Tibial artery (tissue), 4 donors: ENCODE measurements around the gene F8.

Experiments
- DNase-seq, 2 donors: peaks; one replicate each; pipeline ENCODE4 v3.0.0-alpha.2; 2019
- H3K27ac ChIP-seq, 2 donors: fragments of 200-600 bp; sonication (generic) in 1 of 2; 1 replicate in 1 of 2; 2 replicates in 1 of 2; pipeline ENCODE4 v1.5.1; 2018 to 2019; ENCODE audit warnings: mild to moderate bottlenecking in 1 of 2
- H3K27me3 ChIP-seq, 2 donors: fragments of 200-600 bp; sonication (generic) in 1 of 2; one replicate each; pipeline versions ENCODE4 v1.5.1 to v1.6.0; 2016 to 2019
- H3K36me3 ChIP-seq, 3 donors: fragments of 200-600 bp; sonication (generic) in 2 of 3; one replicate each; pipeline ENCODE4 v1.5.1; 2016 to 2019; ENCODE audit warnings: mild to moderate bottlenecking in 2 of 3
- H3K4me1 ChIP-seq, 4 donors: fragments of 200-600 bp; sonication (generic) in 2 of 4; 1 replicate in 3 of 4; 2 replicates in 1 of 4; pipeline ENCODE4 v1.5.1; 2016 to 2019
- H3K4me3 ChIP-seq, 2 donors: fragments of 200-600 bp; sonication (generic) in 1 of 2; 1 replicate in 1 of 2; 2 replicates in 1 of 2; pipeline ENCODE4 v1.5.1; 2018 to 2019; ENCODE audit warnings: mild to moderate bottlenecking in 2 of 2
- H3K9me3 ChIP-seq, 3 donors: fragments of 200-600 bp; sonication (generic) in 1 of 3; one replicate each; pipeline ENCODE4 v1.5.1; 2016 to 2019
- CTCF ChIP-seq, 2 experiments: fragments of 200-600 bp in 1 of 2; fragments of 450-650 bp in 1 of 2; IDR thresholded peaks; one replicate each; pipeline ENCODE4 v1.5.1; 2017 to 2019; ENCODE audit warnings: antibody characterized with exemption in 2 of 2, mild to moderate bottlenecking in 1 of 2, moderate library complexity in 1 of 2
- intact Hi-C: fragments of 100-400 bp; cut with DNase I; formaldehyde crosslinking; loops from one replicate; pipeline ENCODE4 v1.15.0; 2023; ENCODE audit warnings: low total_unique reads

F8 gene

DNA sequence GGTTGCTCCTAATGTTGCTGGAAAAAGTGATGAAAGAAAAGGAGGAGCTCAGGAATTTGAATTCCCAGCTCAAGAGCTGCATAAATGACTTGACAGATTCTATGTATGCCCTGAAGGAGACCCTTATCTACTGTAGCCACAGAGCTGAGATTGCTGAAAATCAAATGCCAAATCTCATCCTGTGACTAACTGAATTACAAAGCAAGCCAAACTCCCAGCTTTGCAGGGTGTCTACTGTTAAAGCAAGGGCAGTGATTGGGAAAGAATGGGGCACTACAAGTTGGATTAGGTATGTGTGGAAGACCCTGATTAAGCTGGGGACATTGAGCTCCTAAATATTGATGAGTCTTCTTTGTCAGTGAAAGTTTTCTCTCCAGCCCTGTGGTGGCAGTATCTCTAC is 167.3 kb downstream of the F8 start:
- no peaks in the 10 kb centered on the region for H3K9me3 ChIP-seq
- DNase-seq = no peak
- no peak overlapping the region for H3K4me3 ChIP-seq
- H3K27ac ChIP-seq = no peak overlapping the region
- H3K27me3 ChIP-seq = no peaks in the 10 kb centered on the region
- no peaks in the 10 kb centered on the region for H3K36me3 ChIP-seq
- no peak for TF ChIP-seq CTCF (IDR thresholded peaks at IDR 0.05)
- no peaks in the 10 kb centered on the region for H3K4me1 ChIP-seq
- intact Hi-C loops = no loop called here

DNA sequence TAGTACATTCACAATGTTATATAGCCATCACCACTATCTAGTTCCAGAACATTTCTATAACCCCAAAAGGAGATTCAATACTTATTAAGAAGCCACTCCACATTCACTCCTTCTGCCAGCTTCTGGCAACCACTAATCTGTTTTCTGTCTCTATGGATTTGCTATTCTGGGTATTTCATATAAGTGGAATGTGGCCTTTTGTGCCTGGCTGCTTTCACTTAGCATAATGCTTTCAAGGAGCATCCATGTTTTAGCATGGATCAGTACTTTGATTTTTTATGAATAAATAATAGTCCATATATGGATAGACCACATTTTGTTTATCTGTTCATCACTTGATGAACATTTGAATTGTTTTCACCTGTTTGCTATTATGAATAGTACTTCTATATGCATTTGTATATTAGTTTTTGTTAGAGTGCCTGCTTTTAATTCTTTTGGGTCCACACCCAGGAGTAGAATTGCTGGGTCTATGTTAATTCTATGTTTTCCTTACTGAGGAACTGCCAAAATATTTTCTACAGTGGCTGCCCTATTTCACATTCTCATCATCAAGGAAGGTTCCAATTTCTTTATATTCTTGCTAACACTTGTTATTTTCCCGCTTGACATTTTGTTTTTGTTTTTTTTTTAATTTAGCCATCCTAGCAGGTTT is 171.4 kb downstream of the F8 start:
- DNase-seq = no peak
- Histone ChIP-seq H3K36me3 (no peaks in the 10 kb centered on the region), H3K4me1 (no peaks in the 10 kb centered on the region), H3K4me3 (no peak overlapping the region), H3K27ac (no peak overlapping the region), H3K9me3 (no peaks in the 10 kb centered on the region), H3K27me3 (no peaks in the 10 kb centered on the region)
- TF ChIP-seq CTCF (IDR thresholded peaks at IDR 0.05) = no peak
- intact Hi-C loops = no loop called here

DNA sequence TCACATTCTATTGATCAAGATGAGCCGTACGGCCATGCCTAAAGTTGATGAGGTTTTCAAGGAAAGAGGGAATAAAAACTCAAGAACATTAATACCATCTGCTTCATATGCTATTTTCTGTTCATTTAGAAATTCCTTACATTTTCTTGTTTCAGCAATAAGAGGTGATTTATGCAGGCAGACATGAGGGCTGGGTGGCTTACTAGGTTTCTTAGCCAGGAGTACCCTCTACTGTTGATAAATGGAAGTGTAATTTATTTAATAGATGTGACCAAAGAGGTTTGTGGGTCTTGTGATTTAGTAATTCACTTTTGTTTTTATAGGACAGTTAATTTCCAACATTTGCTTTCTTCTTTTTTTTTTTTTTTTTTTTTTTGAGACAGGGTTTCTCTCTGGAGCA is 181.7 kb downstream of the F8 start:
- H3K4me3 ChIP-seq = no peak overlapping the region
- H3K4me1 ChIP-seq = no peaks in the 10 kb centered on the region
- H3K27me3 ChIP-seq = no peaks in the 10 kb centered on the region
- DNase-seq = no peak
- TF ChIP-seq CTCF (IDR thresholded peaks at IDR 0.05) = peak; percentile 41 to 53
- H3K36me3 ChIP-seq = no peaks in the 10 kb centered on the region
- intact Hi-C loops = no loop called here
- no peaks in the 10 kb centered on the region for H3K9me3 ChIP-seq
- H3K27ac ChIP-seq = no peak overlapping the region

DNA sequence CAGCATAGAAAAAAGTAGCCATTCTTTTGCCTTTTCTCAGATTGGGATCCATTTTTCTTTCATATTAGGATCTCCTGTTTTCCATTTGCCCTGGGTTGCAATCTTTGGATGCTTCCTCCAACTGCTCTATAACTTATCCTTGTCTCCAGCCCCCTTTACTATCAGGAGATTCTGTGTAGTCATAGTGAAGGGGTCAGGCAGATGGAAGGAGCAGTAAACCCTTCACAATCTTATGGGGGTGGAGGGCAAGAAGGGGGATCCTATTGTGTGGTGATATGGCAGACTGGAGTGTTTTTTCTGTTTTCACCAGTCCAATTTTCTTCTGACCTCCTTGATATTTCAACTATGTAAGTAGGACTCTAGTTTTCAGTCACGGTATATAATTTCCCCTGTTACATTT is 186.4 kb downstream of the F8 start:
- Histone ChIP-seq H3K36me3 (no peaks in the 10 kb centered on the region), H3K4me3 (no peak overlapping the region), H3K27ac (no peak overlapping the region), H3K27me3 (no peaks in the 10 kb centered on the region), H3K9me3 (no peaks in the 10 kb centered on the region), H3K4me1 (no peaks in the 10 kb centered on the region)
- no peak for TF ChIP-seq CTCF (IDR thresholded peaks at IDR 0.05)
- DNase-seq = no peak
- intact Hi-C loops = no loop called here

DNA sequence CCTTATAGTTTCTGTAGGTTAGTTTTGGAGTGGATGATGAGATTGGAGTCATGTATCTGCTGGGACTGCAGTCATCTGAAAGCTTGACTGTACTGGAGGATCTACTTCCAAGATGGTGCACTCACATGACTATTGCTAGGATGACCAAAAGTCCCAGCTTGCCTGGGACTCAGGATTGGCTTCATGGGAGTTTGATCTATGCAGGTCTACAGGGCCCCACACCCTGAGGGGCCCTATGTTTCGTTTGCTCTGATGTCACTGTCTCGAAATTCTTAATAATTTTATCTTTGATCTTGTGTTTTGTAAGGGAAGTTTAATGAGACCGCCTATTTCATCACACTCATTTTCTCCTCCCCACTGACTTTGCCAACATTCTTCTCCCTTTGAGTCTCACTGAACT is 188.0 kb downstream of the F8 start, which contains the start of gene SMIM9:
TSS of gene SMIM9 (minus strand) at position 101 of the 400 bp plus-strand sequence. CDS start 3,806 bp downstream, outside the sequence.
- intact Hi-C loops = no loop called here
- TF ChIP-seq CTCF (IDR thresholded peaks at IDR 0.05) = no peak
- H3K27me3 ChIP-seq = no peaks in the 10 kb centered on the region
- no peak for DNase-seq
- H3K36me3 ChIP-seq = no peaks in the 10 kb centered on the region
- no peak within 1 kb of the TSS for H3K27ac ChIP-seq
- no peaks in the 10 kb centered on the region for H3K9me3 ChIP-seq
- no peaks in the 10 kb centered on the region for H3K4me1 ChIP-seq
- H3K4me3 ChIP-seq = no peak within 1 kb of the TSS
